Activated naive CD4-positive, alpha-beta T cell treated with anti-CD3 and anti-CD28 coated beads, Interleukin-2, amount 50 U/mL, for 72 hours (primary cell): ENCODE measurements around the gene PCDH9. TPM values are rescaled to one million over a fixed set of nuclear protein-coding genes. Genes with fewer than 3 reads are reported as not detected.
"Not testable (repeated sequence)": the region's sequence is repeated elsewhere in the genome, so short reads cannot be mapped to it uniquely, and the experiment has no call there.

Experiments used
- ATAC-seq, 2 donors: fragments of 150-1000 bp; cut with Tn5 transposase; 2 replicates each; pipeline ENCODE4 v1.10.0; 2021; ENCODE audit warnings: mild to moderate bottlenecking in 2 of 2, moderate library complexity in 2 of 2
- DNase-seq, 2 donors: peaks; one replicate each; pipeline ENCODE4 v3.0.0; 2021 to 2022; ENCODE audit warnings: low spot score in 2 of 2
- H3K27ac Mint-ChIP-seq, 2 donors: one replicate each; pipeline ENCODE4 v1.8.0; 2022; ENCODE audit warnings: mild to moderate bottlenecking in 2 of 2, mixed read lengths in 2 of 2
- H3K36me3 Mint-ChIP-seq, 2 donors: one replicate each; pipeline ENCODE4 v1.8.0; 2022; ENCODE audit warnings: mixed read lengths in 2 of 2
- H3K9me3 Mint-ChIP-seq, 2 donors: one replicate each; pipeline ENCODE4 v1.8.0; 2022; ENCODE audit warnings: mixed read lengths in 2 of 2
- total RNA-seq, 2 donors: library from RNA; stranded (reverse); gene quantifications; one replicate each; pipeline ENCODE4 v1.2.3, GENCODE V29; 2022

Gene PCDH9
- total RNA-seq, 2 donors from 2014 or later: 0.16 to 0.48 TPM

DNA sequence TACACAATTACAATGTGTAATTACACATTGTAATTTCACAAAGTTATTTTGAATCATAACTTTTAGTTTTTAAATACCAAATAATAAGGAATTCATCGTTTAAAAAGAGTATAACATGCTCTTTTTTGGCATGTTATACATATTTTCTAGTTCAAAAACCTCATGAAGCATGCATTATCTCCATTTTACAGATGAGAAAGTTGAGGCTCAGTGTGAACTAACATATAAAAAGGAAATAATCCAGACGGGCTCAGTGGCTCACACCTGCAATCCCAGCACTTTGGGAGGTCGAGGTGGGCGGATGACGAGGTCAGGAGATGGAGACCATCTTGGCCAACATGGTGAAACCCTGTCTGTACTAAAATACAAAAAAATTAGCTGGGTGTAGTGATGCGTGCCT lies 107.9 kb downstream of the PCDH9 start:
- no peaks in the 10 kb centered on the region for H3K9me3 Mint-ChIP-seq
- ATAC-seq (no peak), DNase-seq (no peak)
- H3K27ac Mint-ChIP-seq: no peak overlapping the region
- no peaks in the 10 kb centered on the region for H3K36me3 Mint-ChIP-seq

DNA sequence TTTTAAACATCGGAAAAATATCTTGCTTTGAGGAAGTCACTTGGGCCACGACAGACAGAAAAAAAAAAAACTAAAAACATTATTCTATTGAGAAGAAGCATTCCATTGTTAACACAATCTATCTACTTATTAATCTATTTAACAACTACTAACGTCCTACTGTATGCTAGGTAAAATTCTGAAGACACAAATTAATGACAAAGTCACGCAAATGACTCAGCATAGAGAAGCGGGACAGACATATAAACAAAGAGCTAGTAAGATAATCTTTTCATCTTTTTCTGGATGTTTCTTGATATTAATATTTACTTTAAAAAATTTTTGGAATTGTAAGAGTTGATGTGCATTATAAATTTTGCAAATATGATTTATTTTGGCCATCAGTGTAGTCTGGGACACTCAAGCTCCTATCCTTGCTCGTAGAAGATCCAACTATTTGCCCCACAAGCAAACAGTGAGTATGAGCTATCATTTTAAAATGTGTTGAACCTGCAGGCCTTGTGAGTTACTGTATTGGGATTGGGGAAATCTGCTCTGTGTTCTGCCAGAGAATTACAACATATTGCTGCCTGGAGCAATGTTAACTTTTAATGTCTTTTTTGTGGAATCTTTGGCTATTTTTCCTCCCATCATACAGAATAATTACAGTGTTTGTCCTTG lies 109.1 kb downstream of the PCDH9 start:
- Mint-ChIP-seq H3K9me3 (no peaks in the 10 kb centered on the region), H3K27ac (no peak overlapping the region), H3K36me3 (no peaks in the 10 kb centered on the region)
- ATAC-seq (no peak), DNase-seq (no peak)

DNA sequence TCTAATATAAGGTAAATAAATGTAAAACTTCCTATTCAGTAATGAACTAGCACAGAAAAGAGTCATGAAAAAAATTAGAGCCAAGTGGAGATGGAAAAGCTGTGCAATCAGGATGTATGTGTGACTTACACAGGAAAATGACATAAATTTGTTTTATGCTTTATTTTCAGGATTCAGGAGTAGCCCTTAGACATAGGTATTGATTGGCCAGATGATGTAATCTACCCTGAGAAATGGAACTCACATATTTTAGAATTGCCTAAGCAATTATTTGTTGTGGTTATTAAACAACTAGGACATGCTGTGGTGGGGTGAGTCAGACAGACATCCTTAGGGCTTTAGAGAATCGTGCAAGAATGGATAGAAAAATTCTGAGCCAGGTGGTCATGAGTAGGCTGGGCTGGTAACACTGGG lies 110.6 kb downstream of the PCDH9 start:
- no peak for ATAC-seq
- Mint-ChIP-seq H3K36me3 (no peaks in the 10 kb centered on the region), H3K27ac (no peak overlapping the region), H3K9me3 (no peaks in the 10 kb centered on the region)
- no peak for DNase-seq

DNA sequence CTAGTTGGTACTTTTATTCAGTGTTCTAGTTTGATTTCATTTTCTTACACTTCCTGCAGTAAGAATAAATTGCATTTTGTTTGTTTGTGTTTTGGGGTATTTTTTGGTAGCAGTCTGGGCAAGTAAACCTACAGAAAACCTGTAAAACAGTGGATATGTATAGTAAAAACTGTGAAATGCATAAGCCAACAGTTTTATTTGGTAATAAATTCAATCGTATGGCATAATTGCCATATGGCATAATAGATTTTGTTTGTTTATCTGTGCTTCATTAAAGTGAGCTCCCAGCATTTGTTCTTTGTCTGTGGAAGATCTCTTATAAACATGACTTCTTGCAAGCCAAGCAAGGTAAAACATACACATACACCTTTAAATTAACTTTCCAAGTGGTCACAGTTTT lies 111.9 kb downstream of the PCDH9 start:
- DNase-seq (no peak), ATAC-seq (no peak)
- Mint-ChIP-seq H3K9me3 (no peaks in the 10 kb centered on the region), H3K36me3 (no peaks in the 10 kb centered on the region), H3K27ac (no peak overlapping the region)

DNA sequence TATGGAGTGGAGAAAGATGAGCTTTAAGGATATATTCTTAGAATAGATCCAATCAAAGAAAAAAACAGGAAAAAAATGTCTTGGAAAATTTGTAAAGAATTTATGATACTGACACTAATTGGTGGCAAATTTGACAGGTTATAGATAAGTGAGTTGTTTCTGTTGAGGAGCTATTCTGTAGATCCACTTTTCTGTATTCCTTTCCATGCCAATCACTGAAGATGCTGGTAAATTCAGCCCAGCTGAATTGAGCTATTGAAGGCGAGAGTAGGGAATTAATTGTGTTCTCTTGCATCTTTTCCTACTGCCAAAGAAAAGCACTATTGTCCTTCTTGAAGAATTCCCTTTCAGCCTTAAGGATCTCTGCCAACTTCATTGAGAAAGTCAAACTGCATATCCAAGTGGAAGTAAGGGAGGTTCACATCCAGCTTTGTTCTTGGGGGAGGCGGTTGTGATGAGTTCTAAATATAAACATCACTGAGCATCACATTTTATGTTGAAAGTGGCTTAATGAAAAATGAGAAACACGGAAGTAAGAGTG lies 113.1 kb downstream of the PCDH9 start:
- no peaks in the 10 kb centered on the region for H3K36me3 Mint-ChIP-seq
- DNase-seq (no peak), ATAC-seq (no peak)
- H3K27ac Mint-ChIP-seq: no peak overlapping the region
- no peaks in the 10 kb centered on the region for H3K9me3 Mint-ChIP-seq

DNA sequence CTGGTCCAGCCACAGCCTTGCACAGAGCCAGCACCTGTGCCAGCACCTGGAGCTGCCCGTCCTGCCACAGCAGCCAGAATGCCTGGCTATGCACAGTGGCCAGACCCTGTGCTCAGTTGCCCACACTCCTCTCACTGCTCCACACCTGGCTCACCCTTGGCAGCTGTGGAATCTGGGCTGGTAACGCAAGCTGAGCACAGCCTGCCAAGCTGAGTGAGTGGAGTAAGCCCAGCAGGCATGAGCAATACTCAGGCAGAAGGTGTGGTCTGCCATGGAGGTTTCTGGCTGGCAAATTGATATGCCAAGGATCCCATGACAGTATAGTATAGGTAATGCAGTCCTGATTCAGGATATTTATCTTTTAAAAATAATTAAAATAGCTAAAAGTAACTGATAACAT lies 122.2 kb downstream of the PCDH9 start:
- H3K9me3 Mint-ChIP-seq: peaks cover 0 to 3% of the 10 kb centered on the region in 2 donors
- H3K36me3 Mint-ChIP-seq: no peaks in the 10 kb centered on the region
- ATAC-seq: no peak
- no peak for DNase-seq
- no peak overlapping the region for H3K27ac Mint-ChIP-seq

DNA sequence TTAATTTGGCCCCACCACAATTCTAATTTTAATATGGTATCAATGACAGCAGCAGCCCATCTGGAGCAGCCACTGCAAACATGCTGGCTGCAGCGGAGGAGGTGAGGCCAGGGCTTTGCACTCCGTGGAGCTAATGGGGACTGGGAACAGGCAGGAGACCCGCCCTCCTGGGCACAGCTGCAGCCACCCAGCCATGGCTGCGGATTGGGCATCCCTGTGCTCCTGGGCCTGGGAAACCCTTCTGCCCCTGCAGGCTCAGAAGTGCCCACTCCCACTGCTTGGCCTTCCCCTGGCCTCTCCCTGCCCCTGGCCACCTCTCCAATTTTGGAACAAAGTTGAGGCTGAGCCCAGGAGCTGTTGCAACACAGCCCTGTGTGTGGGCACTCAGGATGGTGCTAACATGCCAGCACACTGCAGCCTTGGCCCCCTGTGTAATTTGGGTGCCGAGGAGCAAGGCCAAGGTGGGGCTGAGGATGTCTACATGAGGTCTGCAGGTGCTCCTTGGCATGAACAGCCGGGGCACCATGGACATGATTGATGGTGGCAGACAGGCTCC lies 123.6 kb downstream of the PCDH9 start:
- DNase-seq: no peak
- ATAC-seq: no peak
- no peaks in the 10 kb centered on the region for H3K36me3 Mint-ChIP-seq
- H3K27ac Mint-ChIP-seq: no peak overlapping the region
- H3K9me3 Mint-ChIP-seq: peaks cover 0 to 3% of the 10 kb centered on the region in 2 donors

DNA sequence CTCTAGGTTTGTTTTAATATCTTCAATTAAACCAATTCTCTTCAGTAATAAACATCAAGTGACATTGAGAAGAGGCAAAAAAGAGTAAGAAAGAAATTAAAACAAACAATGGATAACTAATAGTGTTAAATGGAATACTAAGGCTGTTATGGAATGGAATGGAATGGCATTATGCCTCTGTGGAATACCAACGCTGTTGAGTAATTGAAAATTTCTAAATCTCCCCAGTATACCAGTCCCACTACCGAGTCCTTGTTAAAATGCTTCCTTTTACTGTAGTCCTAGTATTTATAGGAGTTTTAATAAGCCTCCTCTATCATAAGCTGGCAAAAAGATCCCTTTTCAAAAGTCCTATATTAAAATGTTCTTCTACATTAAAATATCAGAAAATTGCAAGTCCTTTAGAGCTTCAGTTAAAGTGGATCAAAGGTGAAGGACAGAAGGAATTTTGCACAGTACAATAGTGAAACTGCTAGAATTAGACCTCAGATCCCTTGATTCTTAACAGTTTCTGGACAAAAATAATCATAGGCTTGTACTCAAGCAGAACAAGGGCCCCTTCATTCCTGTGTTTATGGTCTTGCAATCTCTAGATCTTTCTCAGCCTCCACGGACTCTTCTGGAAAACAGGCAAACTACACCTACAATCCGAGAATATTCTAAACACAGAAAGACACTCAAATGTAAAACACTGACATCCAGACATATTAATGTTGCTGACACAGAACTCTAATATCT lies 128.2 kb downstream of the PCDH9 start:
- Mint-ChIP-seq H3K9me3 (peaks cover 0 to 7% of the 10 kb centered on the region in 2 donors), H3K36me3 (no peaks in the 10 kb centered on the region), H3K27ac (no peak overlapping the region)
- DNase-seq: no peak
- no peak for ATAC-seq

DNA sequence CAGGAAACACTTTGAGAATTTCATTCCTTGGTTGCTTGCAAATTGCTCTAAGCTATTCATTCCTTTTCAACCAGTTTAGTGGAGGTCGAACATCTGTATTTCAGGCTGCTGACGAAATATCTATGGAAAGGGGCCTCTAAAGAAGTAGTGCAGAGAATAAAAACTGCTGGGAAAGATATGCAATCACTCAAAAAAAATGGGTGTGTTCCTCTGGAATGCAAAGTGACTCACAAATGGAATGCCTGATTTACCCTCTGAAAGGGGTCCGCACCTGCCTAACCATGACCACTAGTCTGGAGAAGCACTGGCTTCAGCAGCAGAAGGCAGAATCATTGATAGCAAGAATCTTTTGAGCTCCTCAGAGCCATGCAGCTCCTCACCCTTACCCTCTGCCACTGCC lies 129.4 kb downstream of the PCDH9 start:
- ATAC-seq: no peak
- H3K36me3 Mint-ChIP-seq: no peaks in the 10 kb centered on the region
- no peak overlapping the region for H3K27ac Mint-ChIP-seq
- peaks cover 0 to 7% of the 10 kb centered on the region in 2 donors for H3K9me3 Mint-ChIP-seq
- DNase-seq: no peak

DNA sequence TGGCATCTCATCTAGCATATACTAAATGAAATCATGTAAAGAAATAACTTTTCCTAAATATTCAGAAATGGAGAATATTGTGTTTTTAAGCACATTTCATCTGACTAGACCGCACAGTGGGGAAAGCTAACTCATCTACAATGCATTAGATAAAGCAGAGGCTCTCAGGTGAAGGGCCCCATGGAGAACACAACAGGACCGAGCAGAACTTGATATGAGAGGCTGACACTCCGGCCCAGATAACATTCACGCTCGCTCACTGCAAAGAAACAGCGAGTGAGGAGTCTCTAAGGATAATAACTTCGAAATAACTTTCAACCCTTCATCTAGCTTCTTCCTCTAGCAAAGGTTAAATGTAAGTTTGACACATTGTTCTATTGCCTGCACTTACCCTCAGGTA lies 130.6 kb downstream of the PCDH9 start:
- no peak for ATAC-seq
- Mint-ChIP-seq H3K9me3 (peaks cover 0 to 3% of the 10 kb centered on the region in 2 donors), H3K36me3 (no peaks in the 10 kb centered on the region), H3K27ac (no peak overlapping the region)
- no peak for DNase-seq

DNA sequence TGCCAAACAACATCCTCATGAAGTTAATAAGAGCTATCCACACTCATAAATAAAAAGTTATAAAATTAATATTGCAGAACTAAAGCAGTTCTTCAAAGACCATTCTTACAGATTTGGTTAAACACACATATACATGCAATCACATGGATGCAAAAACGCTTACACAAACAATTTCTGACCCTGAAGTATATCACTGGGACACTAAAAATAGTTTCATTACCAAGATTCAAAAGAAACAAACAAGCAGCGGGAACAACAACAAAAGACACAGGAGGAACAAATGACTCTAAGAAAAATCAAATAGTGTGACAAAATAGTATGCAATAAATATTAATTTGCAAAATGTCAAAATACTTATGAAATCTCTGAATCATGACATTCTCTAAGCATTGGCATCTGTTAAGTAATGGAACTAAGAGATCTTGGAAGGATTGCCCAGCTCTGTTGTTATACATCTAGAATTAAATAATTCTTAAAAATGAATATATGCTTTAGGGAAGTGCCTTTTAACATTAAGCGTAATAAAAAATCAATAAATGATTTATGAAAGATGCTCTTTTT lies 132.2 kb downstream of the PCDH9 start:
- Mint-ChIP-seq H3K27ac (no peak overlapping the region), H3K36me3 (no peaks in the 10 kb centered on the region), H3K9me3 (peaks cover 0 to 3% of the 10 kb centered on the region in 2 donors)
- ATAC-seq (no peak), DNase-seq (no peak)

DNA sequence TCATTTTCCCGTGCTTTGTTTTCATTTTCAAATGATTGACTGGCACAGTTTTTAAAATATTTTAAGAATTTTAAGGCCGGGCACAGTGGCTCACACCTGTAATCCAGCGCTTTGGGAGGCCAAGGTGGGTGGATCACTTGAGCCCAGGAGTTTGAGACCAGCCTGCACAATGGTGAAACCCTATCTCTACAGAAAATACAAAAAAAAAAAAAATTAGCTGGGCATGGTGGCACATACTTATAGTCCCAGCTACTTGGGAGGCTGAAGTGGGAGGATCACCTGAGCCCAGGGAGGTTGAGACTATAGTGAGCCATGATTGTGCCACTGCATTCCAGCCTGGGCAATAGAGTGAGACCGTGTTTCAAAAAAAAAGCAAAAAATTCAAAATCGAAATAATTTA lies 133.2 kb downstream of the PCDH9 start:
- H3K36me3 Mint-ChIP-seq, H3K27ac Mint-ChIP-seq, ATAC-seq, DNase-seq, H3K9me3 Mint-ChIP-seq: not testable (repeated sequence)

DNA sequence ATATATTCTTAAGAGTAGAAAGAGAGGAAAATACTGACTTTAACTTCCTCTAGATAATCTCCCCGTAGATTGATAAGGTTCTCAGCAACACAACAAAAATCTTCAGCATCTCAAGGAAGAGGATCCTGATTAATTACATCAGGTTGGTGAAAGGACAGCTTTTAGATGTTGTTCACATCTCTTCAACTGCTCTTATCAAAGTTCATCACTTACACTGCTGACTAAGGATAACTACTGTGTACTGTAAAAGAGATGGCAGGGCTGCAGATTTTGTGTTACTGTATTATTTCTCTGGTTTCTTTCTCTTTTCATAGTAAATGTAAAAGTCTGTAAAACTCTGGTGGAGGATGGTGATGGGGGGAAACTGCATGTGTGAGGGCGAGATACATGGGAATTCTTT lies 133.7 kb downstream of the PCDH9 start:
- Mint-ChIP-seq H3K27ac (no peak overlapping the region), H3K36me3 (no peaks in the 10 kb centered on the region), H3K9me3 (peaks cover 0 to 3% of the 10 kb centered on the region in 2 donors)
- no peak for ATAC-seq
- no peak for DNase-seq

DNA sequence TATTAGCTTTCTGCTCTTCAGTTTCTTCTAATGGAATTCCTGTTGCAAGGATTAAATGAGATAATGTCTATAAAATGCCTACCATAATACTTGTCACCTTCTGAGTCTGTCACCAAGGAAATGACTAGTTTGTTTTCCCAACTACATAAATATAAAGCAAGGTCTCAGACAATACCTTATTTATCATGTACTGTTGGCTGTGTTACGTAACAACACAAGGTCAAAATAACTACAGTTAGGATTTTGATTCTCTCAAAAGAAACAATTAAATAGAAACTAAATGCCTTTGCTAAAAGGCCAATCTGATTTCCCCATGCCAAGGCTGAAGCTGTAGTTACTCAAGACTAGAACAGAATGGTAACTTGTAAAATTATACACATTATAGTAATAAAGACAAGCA lies 134.5 kb downstream of the PCDH9 start:
- no peak overlapping the region for H3K27ac Mint-ChIP-seq
- H3K36me3 Mint-ChIP-seq: no peaks in the 10 kb centered on the region
- no peak for ATAC-seq
- DNase-seq: no peak
- H3K9me3 Mint-ChIP-seq: peaks cover 0 to 2% of the 10 kb centered on the region in 2 donors

DNA sequence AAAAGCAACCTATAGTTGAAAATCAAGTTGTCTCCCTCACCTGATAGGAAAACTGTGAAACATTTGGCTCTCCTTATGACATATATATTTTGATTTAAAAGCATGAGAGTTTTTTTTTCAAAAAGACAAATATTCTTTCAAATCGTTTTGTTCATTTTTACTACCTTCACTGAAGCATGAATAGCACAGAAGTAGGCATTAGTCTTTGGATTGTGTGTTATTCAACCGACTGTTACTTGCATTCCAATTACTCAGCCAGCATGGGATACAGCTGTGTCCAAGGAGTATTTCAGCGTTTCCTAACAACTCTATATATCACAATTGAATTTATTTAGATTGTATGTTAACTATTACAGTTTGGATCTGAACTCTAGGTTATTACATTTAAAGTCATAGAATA lies 135.2 kb downstream of the PCDH9 start:
- no peaks in the 10 kb centered on the region for H3K9me3 Mint-ChIP-seq
- DNase-seq (no peak), ATAC-seq (no peak)
- no peaks in the 10 kb centered on the region for H3K36me3 Mint-ChIP-seq
- no peak overlapping the region for H3K27ac Mint-ChIP-seq

DNA sequence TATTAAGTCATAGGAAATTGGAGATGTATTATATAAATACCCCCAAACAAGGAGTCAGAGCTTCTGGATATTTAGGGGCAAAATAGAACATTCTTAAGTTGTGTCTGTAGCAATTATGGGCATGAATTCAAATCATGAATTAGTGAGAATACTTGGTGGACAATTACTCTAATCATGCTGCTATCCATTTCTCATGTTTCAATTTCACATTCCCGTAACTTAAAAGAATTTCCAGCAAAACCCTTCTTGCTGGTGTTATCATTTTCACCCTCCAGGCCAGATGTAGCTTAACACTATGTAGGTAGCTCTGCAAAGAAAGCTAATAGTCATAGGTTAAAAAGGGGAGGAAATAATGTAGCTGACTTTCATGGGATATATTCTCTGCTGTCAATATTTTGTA lies 136.1 kb downstream of the PCDH9 start:
- H3K9me3 Mint-ChIP-seq: no peaks in the 10 kb centered on the region
- no peaks in the 10 kb centered on the region for H3K36me3 Mint-ChIP-seq
- DNase-seq (no peak), ATAC-seq (no peak)
- H3K27ac Mint-ChIP-seq: no peak overlapping the region

DNA sequence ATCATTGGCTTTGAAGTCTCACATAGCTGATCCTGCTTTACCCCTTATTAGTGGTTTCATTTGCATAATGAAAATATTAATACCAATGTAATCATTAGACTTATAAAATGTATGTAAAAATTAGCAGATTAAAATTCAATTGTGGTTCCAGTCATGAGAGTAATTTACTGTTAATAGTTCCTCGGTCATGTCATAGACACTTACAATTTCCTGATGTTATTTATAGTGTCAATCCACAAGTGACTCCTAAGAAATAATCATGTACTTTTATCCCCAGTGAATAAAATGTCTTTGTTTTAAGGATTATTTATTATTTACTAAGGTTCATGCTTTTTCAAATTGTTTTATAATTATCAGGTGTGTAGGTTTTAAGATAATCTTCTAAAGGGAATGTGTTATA lies 138.5 kb downstream of the PCDH9 start:
- DNase-seq (no peak), ATAC-seq (no peak)
- Mint-ChIP-seq H3K9me3 (no peaks in the 10 kb centered on the region), H3K27ac (no peak overlapping the region), H3K36me3 (no peaks in the 10 kb centered on the region)
